HEK293 (cell line): Measurements from ENCODE around the gene CATSPERZ.

Experiments
- CTCF ChIP-seq: fragments of 450-650 bp; formaldehyde crosslinking; IDR thresholded peaks from 2 replicates; pipeline ENCODE4 v1.5.1; 2016; ENCODE audit warnings: missing biosample characterization, missing genetic modification characterization
- EGR2 ChIP-seq: fragments of 450-650 bp; formaldehyde crosslinking; IDR thresholded peaks from 2 replicates; pipeline ENCODE4 v1.5.1; 2016; ENCODE audit warnings: low read depth, missing biosample characterization, missing genetic modification characterization
- GLI2 ChIP-seq: fragments of 450-650 bp; formaldehyde crosslinking; IDR thresholded peaks from 2 replicates; pipeline ENCODE4; 2017; ENCODE audit warnings: missing biosample characterization, missing genetic modification characterization, low read depth, borderline replicate concordance
- HIC1 ChIP-seq: fragments of 450-650 bp; formaldehyde crosslinking; IDR thresholded peaks from 2 replicates; pipeline ENCODE4 v1.5.1; 2016; ENCODE audit warnings: missing biosample characterization, missing genetic modification characterization
- INSM2 ChIP-seq: fragments of 450-650 bp; formaldehyde crosslinking; IDR thresholded peaks from 2 replicates; pipeline ENCODE4 v1.5.1; 2016; ENCODE audit warnings: missing biosample characterization, missing genetic modification characterization
- OSR2 ChIP-seq: fragments of 450-650 bp; formaldehyde crosslinking; IDR thresholded peaks from 2 replicates; pipeline ENCODE4 v1.5.1; 2016; ENCODE audit warnings: missing biosample characterization, missing genetic modification characterization
- SALL2 ChIP-seq: fragments of 450-650 bp; formaldehyde crosslinking; IDR thresholded peaks from 2 replicates; pipeline ENCODE4 v1.5.0; 2017; ENCODE audit warnings: missing biosample characterization, mild to moderate bottlenecking, missing genetic modification characterization, borderline replicate concordance
- SCRT1 ChIP-seq: fragments of 450-650 bp; formaldehyde crosslinking; IDR thresholded peaks from 2 replicates; pipeline ENCODE4 v1.5.1; 2016; ENCODE audit warnings: missing biosample characterization, missing genetic modification characterization, borderline replicate concordance
- ZBTB17 ChIP-seq: fragments of 450-650 bp; formaldehyde crosslinking; IDR thresholded peaks from 2 replicates; pipeline ENCODE4 v1.5.1; 2016; ENCODE audit warnings: missing biosample characterization, missing genetic modification characterization
- ZBTB21 ChIP-seq: fragments of 450-650 bp; formaldehyde crosslinking; IDR thresholded peaks from 2 replicates; pipeline ENCODE4 v1.5.1; 2017; ENCODE audit warnings: missing biosample characterization, missing genetic modification characterization
- ZFP3 ChIP-seq: fragments of 450-650 bp; formaldehyde crosslinking; IDR thresholded peaks from 2 replicates; pipeline ENCODE4 v1.5.1; 2016; ENCODE audit warnings: low read depth, missing biosample characterization, missing genetic modification characterization
- ZFP69B ChIP-seq: fragments of 450-650 bp; formaldehyde crosslinking; IDR thresholded peaks from 2 replicates; pipeline ENCODE4 v1.5.1; 2016; ENCODE audit warnings: missing biosample characterization, missing genetic modification characterization
- ZNF114 ChIP-seq: fragments of 450-650 bp; formaldehyde crosslinking; IDR thresholded peaks from 2 replicates; pipeline ENCODE4 v1.5.0; 2017; ENCODE audit warnings: missing biosample characterization, missing genetic modification characterization
- ZNF184 ChIP-seq: fragments of 450-650 bp; IDR thresholded peaks from 2 replicates; pipeline ENCODE4 v1.5.1; 2018; ENCODE audit warnings: missing biosample characterization, mild to moderate bottlenecking, missing genetic modification characterization
- ZNF2 ChIP-seq: fragments of 450-650 bp; formaldehyde crosslinking; IDR thresholded peaks from 2 replicates; pipeline ENCODE4 v1.5.1; 2016; ENCODE audit warnings: missing biosample characterization, missing genetic modification characterization
- ZNF23 ChIP-seq: fragments of 450-650 bp; formaldehyde crosslinking; IDR thresholded peaks from 2 replicates; pipeline ENCODE4 v1.5.1; 2016; ENCODE audit warnings: missing biosample characterization, missing genetic modification characterization, borderline replicate concordance
- ZNF24 ChIP-seq: fragments of 450-650 bp; formaldehyde crosslinking; IDR thresholded peaks from 2 replicates; pipeline ENCODE4 v1.5.1; 2016; ENCODE audit warnings: missing biosample characterization, missing genetic modification characterization
- ZNF311 ChIP-seq: fragments of 450-650 bp; formaldehyde crosslinking; IDR thresholded peaks from 2 replicates; pipeline ENCODE4 v1.5.1; 2017; ENCODE audit warnings: missing biosample characterization, missing genetic modification characterization, borderline replicate concordance
- ZNF324 ChIP-seq: fragments of 450-650 bp; formaldehyde crosslinking; IDR thresholded peaks from 2 replicates; pipeline ENCODE4 v1.5.1; 2016; ENCODE audit warnings: missing biosample characterization, missing genetic modification characterization
- ZNF37A ChIP-seq: fragments of 450-650 bp; IDR thresholded peaks from 2 replicates; pipeline ENCODE4 v1.5.1; 2018; ENCODE audit warnings: missing biosample characterization, missing genetic modification characterization
- ZNF416 ChIP-seq: fragments of 450-650 bp; formaldehyde crosslinking; IDR thresholded peaks from 2 replicates; pipeline ENCODE4 v1.5.1; 2016; ENCODE audit warnings: missing biosample characterization, missing genetic modification characterization
- ZNF449 ChIP-seq: fragments of 450-650 bp; formaldehyde crosslinking; IDR thresholded peaks from 2 replicates; pipeline ENCODE4 v1.5.1; 2017; ENCODE audit warnings: missing biosample characterization, mild to moderate bottlenecking, missing genetic modification characterization, moderate library complexity
- ZNF639 ChIP-seq: fragments of 450-650 bp; formaldehyde crosslinking; IDR thresholded peaks from 2 replicates; pipeline ENCODE4 v1.5.1; 2016; ENCODE audit warnings: missing biosample characterization, missing genetic modification characterization
- ZNF645 ChIP-seq: fragments of 450-650 bp; formaldehyde crosslinking; IDR thresholded peaks from 2 replicates; pipeline ENCODE4; 2016; ENCODE audit warnings: missing biosample characterization, missing genetic modification characterization
- ZNF704 ChIP-seq: fragments of 450-650 bp; formaldehyde crosslinking; IDR thresholded peaks from 2 replicates; pipeline ENCODE4 v1.5.1; 2016; ENCODE audit warnings: missing biosample characterization, missing genetic modification characterization
- ZNF76 ChIP-seq: fragments of 450-650 bp; formaldehyde crosslinking; IDR thresholded peaks from 2 replicates; pipeline ENCODE4; 2016; ENCODE audit warnings: low read depth, missing biosample characterization, missing genetic modification characterization, borderline replicate concordance
- ZSCAN5A ChIP-seq: fragments of 450-650 bp; formaldehyde crosslinking; IDR thresholded peaks from 2 replicates; pipeline ENCODE4 v1.5.1; 2016; ENCODE audit warnings: missing biosample characterization, missing genetic modification characterization

CATSPERZ gene

GRCh38 chr11:64251016-64251752 is 49.0 kb upstream of the CATSPERZ start, which contains the start of gene PLCB3 (continued):
- TF ChIP-seq ZNF704 (no peak), EGR2 (tag by site-specific recombination) (peak; percentile 48), HIC1 (tag by site-specific recombination) (no peak; the same call in 1 of the 2 replicates), ZNF37A (no peak), ZFP3 (tag by site-specific recombination) (no peak), ZNF639 (no peak), ZNF449 (tag by site-specific recombination) (no peak), GLI2 (tag by site-specific recombination) (no peak), ZSCAN5A (tag by site-specific recombination) (peak; percentile 21; the same call in 1 of the 2 replicates), ZNF184 (tag by site-specific recombination) (no peak), INSM2 (no peak), ZNF2 (tag by site-specific recombination) (no peak), ZNF24 (tag by site-specific recombination) (peak; percentile 18; the same call in 1 of the 2 replicates), ZNF114 (no peak), OSR2 (no peak), ZNF76 (tag by site-specific recombination) (no peak), ZNF324 (tag by site-specific recombination) (peak; percentile 75; the same call in 1 of the 2 replicates), ZNF23 (tag by site-specific recombination) (no peak), ZNF311 (tag by site-specific recombination) (no peak), ZBTB17 (tag by site-specific recombination) (no peak), ZNF416 (tag by site-specific recombination) (no peak), SALL2 (tag by site-specific recombination) (no peak), SCRT1 (tag by site-specific recombination) (no peak), ZFP69B (tag by site-specific recombination) (peak; percentile 41; the same call in 1 of the 2 replicates), CTCF (peak; percentile 94), ZNF645 (tag by site-specific recombination) (no peak), ZBTB21 (tag by site-specific recombination) (no peak)
